8988T (cell line): Measurements from ENCODE around the gene TNIP3.

Experiments used
- DNase-seq: peaks from one replicate; pipeline ENCODE4 v3.0.0; 2011

The TNIP3 gene

DNA sequence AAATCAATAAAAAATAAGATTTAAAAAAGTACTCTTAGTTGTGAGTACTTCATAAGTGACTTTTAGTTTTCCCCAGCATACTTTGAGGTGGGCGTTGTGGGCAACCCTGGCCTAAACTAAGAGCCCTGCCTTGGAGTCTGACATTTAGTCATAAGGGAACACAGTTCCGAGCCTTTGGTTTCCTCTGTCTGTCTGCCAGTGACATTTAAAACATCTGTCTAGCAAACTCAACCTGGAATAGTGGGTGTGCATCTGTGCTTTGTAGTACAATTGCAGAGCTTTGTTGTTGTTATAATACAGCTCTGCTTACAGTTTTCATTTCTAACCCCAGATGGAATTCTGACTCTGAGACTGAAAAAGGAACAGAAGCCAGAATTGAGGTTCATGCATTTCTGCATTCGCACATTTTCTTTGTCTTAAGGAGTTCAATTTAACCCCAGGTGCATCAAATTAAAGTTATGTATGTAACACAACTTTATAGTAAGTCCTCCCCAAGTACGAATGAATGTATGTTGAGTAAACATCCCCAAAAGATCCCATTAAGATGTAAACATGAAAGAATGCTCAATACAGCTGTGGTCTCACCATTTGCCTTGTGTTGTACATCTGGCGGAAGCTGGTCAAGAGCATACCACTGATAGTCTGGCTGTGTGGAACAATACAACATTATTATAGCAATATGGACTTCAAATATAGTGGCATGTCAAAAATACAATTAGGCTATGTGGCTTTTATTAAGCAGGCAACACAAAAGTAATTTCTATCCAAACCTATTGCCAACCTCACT, 25.9 kb downstream of the TNIP3 start:
- DNase-seq, result no peak

DNA sequence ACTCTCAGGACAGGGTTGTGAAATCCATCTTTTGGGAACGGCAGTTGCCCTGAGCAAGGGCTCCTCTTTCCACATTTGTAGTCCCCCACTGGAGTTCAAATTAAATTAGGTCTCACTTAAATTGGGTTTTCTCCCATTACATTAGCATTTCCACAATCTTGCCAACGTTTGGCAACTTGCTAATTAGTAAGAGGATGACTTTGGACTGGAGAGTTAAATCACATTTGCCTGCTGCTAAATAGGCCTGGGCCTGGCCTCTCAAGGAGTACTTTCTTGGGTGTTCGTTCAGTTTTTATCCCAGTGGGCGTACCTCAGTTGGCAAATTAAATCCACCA, 33.8 kb downstream of the TNIP3 start:
- DNase-seq, result no peak

GRCh38 chr4:121129606-121130325, 34.4 kb downstream of the TNIP3 start:
- DNase-seq, result no peak

- no peak for DNase-seq
These were observed 37.0 kb downstream of the TNIP3 start for GRCh38 chr4:121127100-121127499.

GRCh38 chr4:121126449-121127006, 37.6 kb downstream of the TNIP3 start:
- DNase-seq, result no peak

DNA sequence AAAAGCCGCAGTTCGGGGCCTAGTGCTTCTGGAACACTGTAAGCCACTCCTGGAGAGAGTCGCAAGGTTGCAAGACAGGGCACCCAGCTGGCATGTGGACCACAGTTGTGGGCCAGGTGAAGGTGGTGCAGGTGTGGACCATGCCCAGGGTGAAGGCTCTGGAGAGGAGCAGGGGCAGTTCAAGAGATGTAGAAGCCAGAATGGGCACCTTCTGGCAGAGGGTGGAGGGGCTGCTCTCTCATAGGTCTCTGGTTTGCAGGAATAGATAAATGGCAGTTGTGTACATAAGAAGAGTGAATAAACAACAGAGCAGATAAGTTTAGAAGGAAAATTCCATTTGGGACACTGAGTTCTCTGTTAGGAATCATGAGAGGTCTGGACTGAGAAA, 38.6 kb downstream of the TNIP3 start:
- DNase-seq, result no peak

DNA sequence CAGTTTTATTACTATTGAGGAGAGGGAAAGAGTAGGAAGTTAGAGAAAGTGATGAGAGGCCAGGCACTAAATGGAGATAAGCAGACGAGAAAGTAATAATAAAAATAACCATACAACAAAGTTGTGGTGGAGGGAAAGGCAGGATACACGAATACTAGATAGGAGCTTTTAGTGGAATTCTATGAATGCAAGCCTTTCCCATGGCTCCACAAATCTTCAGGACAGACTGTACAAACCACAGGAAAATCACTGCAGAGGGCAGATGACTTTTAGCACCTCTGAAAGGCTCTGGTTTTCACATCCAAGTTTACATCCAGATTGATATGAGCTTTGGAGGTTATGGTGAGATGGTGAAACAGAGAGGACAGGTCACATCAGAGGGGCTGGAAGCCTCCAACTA, 41.5 kb downstream of the TNIP3 start:
- no peak for DNase-seq

DNA sequence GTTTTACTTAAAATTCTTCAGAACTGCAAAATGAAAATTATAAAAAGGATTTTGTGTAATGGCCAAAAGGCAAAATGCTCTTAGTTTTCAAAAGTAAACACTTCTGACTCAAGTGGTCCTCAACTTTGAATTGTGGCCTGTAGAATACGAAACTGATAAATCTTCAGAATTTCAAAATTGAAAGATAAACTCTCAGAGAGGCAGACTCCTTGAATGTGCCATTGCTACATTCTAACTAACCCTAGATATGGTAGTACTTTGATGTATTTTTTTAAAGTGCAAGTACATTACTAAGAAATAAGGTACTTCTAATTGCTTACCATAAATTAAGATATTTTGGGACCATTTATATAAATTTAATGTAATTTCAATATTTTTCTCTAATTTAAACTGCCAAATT, 44.4 kb downstream of the TNIP3 start:
- no peak for DNase-seq

GRCh38 chr4:121118344-121118743, 45.8 kb downstream of the TNIP3 start:
- no peak for DNase-seq

GRCh38 chr4:121114756-121115155, 49.4 kb downstream of the TNIP3 start:
- DNase-seq, result no peak

- DNase-seq, result no peak
These were observed 51.6 kb downstream of the TNIP3 start for GRCh38 chr4:121112530-121112929.

DNA sequence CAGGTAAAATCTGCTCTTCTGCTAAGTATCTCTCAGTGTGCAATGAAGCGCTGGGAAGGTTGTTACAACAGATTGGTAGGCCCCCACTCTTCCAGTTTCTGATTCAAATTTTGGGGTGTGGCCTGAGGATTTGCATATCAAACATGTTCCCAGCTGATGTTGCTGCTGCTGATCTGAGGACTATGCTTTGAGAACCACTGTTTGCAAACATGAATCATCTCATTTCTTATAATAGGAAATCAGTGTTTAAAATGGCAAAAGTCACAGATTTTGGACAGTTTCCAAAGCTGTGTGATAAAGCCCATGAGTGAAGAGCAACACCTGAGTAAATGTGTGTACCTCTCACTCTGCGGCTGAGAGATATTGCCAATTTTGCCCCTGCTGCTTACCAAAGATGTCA, 55.6 kb downstream of the TNIP3 start:
- no peak for DNase-seq

- DNase-seq, result no peak
These were observed 56.6 kb downstream of the TNIP3 start for GRCh38 chr4:121107507-121107906.

- DNase-seq, result no peak
These were observed 63.9 kb downstream of the TNIP3 start for GRCh38 chr4:121100093-121100775.

- DNase-seq, result no peak
These were observed 65.9 kb downstream of the TNIP3 start for GRCh38 chr4:121098266-121098665.

DNA sequence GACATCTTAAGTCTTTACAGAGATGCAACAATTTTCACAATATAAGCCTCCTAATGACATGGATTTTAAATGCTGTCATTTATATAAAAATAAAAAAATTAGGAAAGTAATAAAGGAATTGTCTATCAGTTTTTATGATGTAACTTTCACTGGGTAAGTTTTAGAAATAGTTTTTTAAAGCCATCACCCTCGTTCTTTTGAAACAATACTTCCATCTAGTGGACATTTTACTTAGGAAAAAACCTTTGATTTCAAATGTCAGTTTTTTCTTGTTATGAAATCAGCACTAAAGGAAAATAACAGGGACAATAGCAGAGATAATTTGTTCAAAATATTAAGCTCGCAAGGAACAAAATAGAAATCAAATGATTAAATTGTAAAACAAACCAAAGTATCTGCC, 67.5 kb downstream of the TNIP3 start:
- DNase-seq, result no peak

- DNase-seq, result no peak
These were observed 67.9 kb downstream of the TNIP3 start for GRCh38 chr4:121096191-121096590.

DNA sequence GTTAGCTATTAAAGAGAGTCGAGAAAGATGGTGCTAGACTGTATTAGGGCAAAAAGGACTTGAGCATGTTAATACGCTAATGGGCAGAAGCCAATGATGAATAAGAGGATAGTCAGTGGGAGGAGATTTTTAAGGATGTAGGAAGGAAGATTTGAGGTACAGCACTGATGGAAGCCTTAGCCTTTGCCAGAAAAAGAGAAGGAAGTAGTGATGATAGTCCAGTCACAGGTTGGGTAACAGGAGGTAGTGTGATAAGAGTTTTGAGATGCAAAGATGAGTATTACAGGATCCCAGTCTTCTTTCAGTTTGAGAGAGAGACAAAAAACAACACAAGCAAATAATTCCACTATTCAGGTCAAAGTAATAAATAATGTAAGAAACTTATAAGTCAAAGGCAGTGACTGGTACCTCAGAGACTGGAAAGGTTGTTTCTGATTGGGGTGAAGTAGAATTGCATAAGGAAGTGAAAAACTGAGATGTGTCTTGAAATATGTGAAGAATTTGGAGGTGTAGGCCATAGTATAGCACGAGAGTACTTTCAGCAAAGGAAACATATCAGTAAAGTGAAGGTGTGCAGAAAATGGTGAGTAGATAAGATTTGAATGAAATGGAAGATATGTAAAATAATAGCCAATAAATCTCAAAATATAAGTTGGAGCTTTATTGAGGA, 69.7 kb downstream of the TNIP3 start:
- no peak for DNase-seq

DNA sequence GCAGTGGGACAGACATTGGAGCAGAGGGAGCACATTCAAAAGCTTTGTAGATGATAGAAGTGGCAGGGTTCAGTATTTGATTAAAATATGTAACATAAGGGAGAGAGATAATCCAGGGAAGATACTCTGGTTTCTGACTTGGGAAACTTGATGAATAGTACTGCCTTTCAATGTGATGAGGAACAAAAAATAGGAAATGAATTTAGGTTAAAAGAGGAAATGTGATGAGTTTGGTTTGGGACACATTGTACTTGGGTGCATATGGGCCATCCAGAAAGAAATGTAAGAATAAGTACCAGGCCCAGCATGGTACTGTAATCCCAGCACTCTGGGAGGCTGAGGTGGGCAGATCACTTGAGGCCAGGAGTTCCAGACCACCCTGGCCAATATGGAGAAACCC, 70.9 kb downstream of the TNIP3 start:
- DNase-seq, result no peak

DNA sequence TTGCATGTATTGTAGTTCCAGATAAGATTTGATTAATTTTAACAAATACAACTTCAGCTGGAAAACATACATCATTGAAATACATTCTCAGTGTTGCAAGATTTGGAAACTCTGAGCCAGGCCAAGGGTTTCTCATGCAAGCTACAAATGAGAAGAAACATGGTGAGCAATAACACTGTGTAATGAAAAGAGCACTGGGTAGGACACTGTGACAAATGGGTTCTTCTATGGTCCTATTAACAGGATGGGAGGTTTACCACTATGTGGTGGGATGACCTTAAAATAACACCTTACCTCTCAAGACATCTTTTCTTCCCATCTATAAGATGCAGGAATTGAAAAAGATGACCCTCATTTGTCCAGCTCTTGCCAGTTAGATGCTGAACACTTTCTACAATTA, 72.2 kb downstream of the TNIP3 start:
- no peak for DNase-seq

DNA sequence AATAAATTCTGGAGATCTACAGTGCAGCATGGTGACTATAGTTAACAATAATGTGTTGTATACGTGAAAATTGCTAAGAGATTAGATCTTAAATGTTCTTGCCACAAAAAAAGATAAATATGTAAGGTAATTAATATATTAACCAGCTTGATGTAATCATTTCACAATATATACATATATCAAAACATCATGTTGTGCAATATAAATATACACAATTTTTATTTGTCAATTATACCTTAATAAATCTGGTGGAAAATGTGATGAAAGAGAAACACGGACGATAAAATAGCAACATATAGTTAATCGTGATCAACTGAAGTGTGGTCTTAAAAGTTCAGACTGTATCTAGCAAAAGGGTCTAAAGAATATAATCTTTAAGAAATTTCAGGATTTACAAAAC, 75.3 kb downstream of the TNIP3 start:
- DNase-seq, result no peak
